Small intestine (tissue), 7 donors: ENCODE measurements around the gene SYMPK. TPM values are rescaled to one million over a fixed set of nuclear protein-coding genes. Genes with fewer than 3 reads are reported as not detected.

Source experiments
- DNase-seq, 2 donors: peaks; one replicate each; pipeline versions ENCODE4 v3.0.0 to v3.0.0-alpha.2; 2013
- FAIRE-seq: peaks from 2 replicates; lab custom pipeline; 2012; peaks lifted over from hg19 to GRCh38; lab: Jason Lieb, UNC
- H3K27ac ChIP-seq, 3 donors: one replicate each; pipeline ENCODE4 v1.5.1; 2013; ENCODE audit warnings: low read length in 2 of 3, mild to moderate bottlenecking in 2 of 3, control low read depth in 1 of 3, inconsistent platforms in 1 of 3, low read depth in 1 of 3, moderate library complexity in 1 of 3
- H3K27me3 ChIP-seq, 3 donors: one replicate each; pipeline ENCODE4 v1.6.1; 2013; ENCODE audit warnings: low read length in 3 of 3, inconsistent platforms in 1 of 3; ENCODE audit not compliant: control insufficient read depth in 3 of 3, insufficient read depth in 3 of 3
- H3K36me3 ChIP-seq, 3 donors: one replicate each; pipeline ENCODE4 v1.6.1; 2013; ENCODE audit warnings: low read length in 3 of 3, inconsistent platforms in 1 of 3, low read depth in 1 of 3, mild to moderate bottlenecking in 1 of 3, moderate library complexity in 1 of 3; ENCODE audit not compliant: control insufficient read depth in 3 of 3, insufficient read depth in 2 of 3
- H3K4me1 ChIP-seq, 3 donors: one replicate each; pipeline ENCODE4 v1.6.1; 2013; ENCODE audit warnings: low read length in 2 of 3, inconsistent platforms in 1 of 3, low read depth in 1 of 3, mild to moderate bottlenecking in 1 of 3, moderate library complexity in 1 of 3; ENCODE audit not compliant: control insufficient read depth in 3 of 3, insufficient read depth in 2 of 3
- H3K4me3 ChIP-seq, 3 donors: one replicate each; pipeline ENCODE4 v1.5.1; 2013; ENCODE audit warnings: low read length in 3 of 3, control low read depth in 1 of 3, inconsistent platforms in 1 of 3, low read depth in 1 of 3, mild to moderate bottlenecking in 1 of 3, moderate library complexity in 1 of 3
- H3K9me3 ChIP-seq, 2 donors: one replicate each; pipeline ENCODE4 v1.6.1; 2013; ENCODE audit warnings: low read depth in 1 of 2, low read length in 1 of 2; ENCODE audit not compliant: control insufficient read depth in 2 of 2, insufficient read depth in 1 of 2
- WGBS, 3 donors: extraction: QIAGEN DNeasy Blood & Tissue Kit; methylation state at CpG; one replicate each; pipeline ENCODE4 v1.1.7; 2013; 5-methylcytosine and 5-hydroxymethylcytosine counted together
- polyA plus RNA-seq, 4 donors: library from polyadenylated mRNA; stranded (reverse) in 3 of 4; unstranded in 1 of 4; fragments of 200-250 nt in 3 of 4; fragments of 120-200 nt in 1 of 4; gene quantifications; one replicate each; pipeline versions ENCODE4 v1.2.1 to v1.2.3, GENCODE V29; 2013
- donor health status: healthy with polysubstance abuse.
- donor health status: control.
- donor health status: control.
- donor health status: Bipolar disorder and iron deficiency.
- donor health status: healthy.

The SYMPK gene
- polyA plus RNA-seq, 4 donors, result 64.8 to 106 (median 72.4) TPM

GRCh38 chr19:45828523-45828922 lies 34.4 kb downstream of the SYMPK start:
- no peak for DNase-seq
- Histone ChIP-seq H3K36me3 (peaks cover 16 to 92% (median 23%) of the 10 kb centered on the region in 3 donors), H3K27ac (no peak overlapping the region), H3K27me3 (no peaks in the 10 kb centered on the region), H3K4me3 (no peak overlapping the region), H3K4me1 (no peaks in the 10 kb centered on the region), H3K9me3 (no peaks in the 10 kb centered on the region)
- WGBS, 3 donors, result 91 to 95% (median 92%) methylated on average over 9 of the region's 9 CpGs
- no peak for FAIRE-seq

- FAIRE-seq (no peak), DNase-seq (no peak)
- H3K4me3 ChIP-seq, result no peak overlapping the region
- H3K27ac ChIP-seq, result no peak overlapping the region
- H3K36me3 ChIP-seq, result peaks cover 16 to 93% (median 23%) of the 10 kb centered on the region in 3 donors
- no peaks in the 10 kb centered on the region for H3K4me1 ChIP-seq
- H3K27me3 ChIP-seq, result no peaks in the 10 kb centered on the region
- H3K9me3 ChIP-seq, result no peaks in the 10 kb centered on the region
- 92 to 94% (median 93%) methylated on average over 15 to 16 of the region's 16 CpGs for WGBS, 3 donors
Measured at GRCh38 chr19:45827459-45828093, 35.4 kb downstream of the SYMPK start.

- Histone ChIP-seq H3K9me3 (no peaks in the 10 kb centered on the region), H3K36me3 (peaks cover 17 to 92% (median 23%) of the 10 kb centered on the region in 3 donors), H3K27ac (no peak overlapping the region), H3K4me1 (no peaks in the 10 kb centered on the region), H3K4me3 (no peak overlapping the region), H3K27me3 (no peaks in the 10 kb centered on the region)
- FAIRE-seq (no peak), DNase-seq (no peak)
- WGBS, 3 donors, result 87 to 93% (median 90%) methylated on average over 11 of the region's 11 CpGs
Measured at GRCh38 chr19:45826934-45827333, 36.0 kb downstream of the SYMPK start.

GRCh38 chr19:45825917-45826893 lies 36.7 kb downstream of the SYMPK start:
- Histone ChIP-seq H3K4me3 (no peak overlapping the region), H3K9me3 (no peaks in the 10 kb centered on the region), H3K36me3 (peaks cover 14 to 92% (median 20%) of the 10 kb centered on the region in 3 donors), H3K4me1 (no peaks in the 10 kb centered on the region), H3K27me3 (no peaks in the 10 kb centered on the region), H3K27ac (no peak overlapping the region)
- DNase-seq, result no peak
- 86 to 91% (median 90%) methylated on average over 21 to 22 of the region's 22 CpGs for WGBS, 3 donors
- FAIRE-seq, result no peak

- no peak for DNase-seq
- Histone ChIP-seq H3K36me3 (peaks cover 16 to 97% (median 16%) of the 10 kb centered on the region in 3 donors), H3K9me3 (no peaks in the 10 kb centered on the region), H3K4me3 (no peak overlapping the region), H3K4me1 (no peaks in the 10 kb centered on the region), H3K27ac (no peak overlapping the region), H3K27me3 (no peaks in the 10 kb centered on the region)
- no peak for FAIRE-seq
- WGBS, 3 donors, result 91 to 93% (median 92%) methylated on average over 6 to 8 of the region's 8 CpGs
Measured at GRCh38 chr19:45825263-45825605, 37.7 kb downstream of the SYMPK start.

GRCh38 chr19:45824531-45825262 lies 38.2 kb downstream of the SYMPK start:
- Histone ChIP-seq H3K9me3 (no peaks in the 10 kb centered on the region), H3K4me3 (no peak overlapping the region), H3K27me3 (no peaks in the 10 kb centered on the region), H3K36me3 (peaks cover 11 to 97% (median 16%) of the 10 kb centered on the region in 3 donors), H3K4me1 (no peaks in the 10 kb centered on the region), H3K27ac (no peak overlapping the region)
- WGBS, 3 donors, result 80 to 86% (median 81%) methylated on average over 26 of the region's 26 CpGs
- FAIRE-seq (no peak), DNase-seq (no peak)

GRCh38 chr19:45824041-45824471 lies 38.9 kb downstream of the SYMPK start:
- H3K27me3 ChIP-seq, result no peaks in the 10 kb centered on the region
- H3K4me3 ChIP-seq, result no peak overlapping the region
- peaks cover 10 to 97% (median 16%) of the 10 kb centered on the region in 3 donors for H3K36me3 ChIP-seq
- no peak overlapping the region for H3K27ac ChIP-seq
- 21 to 55% (median 29%) methylated on average over 12 of the region's 12 CpGs for WGBS, 3 donors
- DNase-seq, result peak in 1 of 2 donors; percentile 22
- FAIRE-seq, result no peak
- no peaks in the 10 kb centered on the region for H3K9me3 ChIP-seq
- H3K4me1 ChIP-seq, result no peaks in the 10 kb centered on the region

GRCh38 chr19:45823182-45823581 lies 39.8 kb downstream of the SYMPK start:
- 91 to 94% (median 94%) methylated on average over 11 to 12 of the region's 12 CpGs for WGBS, 3 donors
- DNase-seq, result no peak
- Histone ChIP-seq H3K4me3 (no peak overlapping the region), H3K27ac (no peak overlapping the region), H3K4me1 (no peaks in the 10 kb centered on the region), H3K27me3 (no peaks in the 10 kb centered on the region), H3K36me3 (peaks cover 3 to 96% (median 11%) of the 10 kb centered on the region in 3 donors), H3K9me3 (no peaks in the 10 kb centered on the region)
- no peak for FAIRE-seq
